Measurements from ENCODE around the gene MMP28.
A peak's percentile ranks its signal among the peaks of the same experiment; 100 is the strongest.

Gene MMP28

GRCh38 chr17:35743626-35744328 lies 51.7 kb downstream of the MMP28 start:
- DNase-seq (ENCODE audit: low spot score) = peak; percentile 51

- DNase-seq (ENCODE audit: low spot score) = no peak
These were observed 52.5 kb downstream of the MMP28 start for GRCh38 chr17:35742896-35743477.

- no peak for DNase-seq (ENCODE audit: low spot score)
These were observed 52.9 kb downstream of the MMP28 start for GRCh38 chr17:35742496-35742895.

GRCh38 chr17:35740997-35741931 lies 54.2 kb downstream of the MMP28 start:
- DNase-seq (ENCODE audit: low spot score) = no peak

GRCh38 chr17:35740216-35740615 lies 55.2 kb downstream of the MMP28 start:
- no peak for DNase-seq (ENCODE audit: low spot score)

GRCh38 chr17:35738519-35739133 lies 56.8 kb downstream of the MMP28 start:
- no peak for DNase-seq (ENCODE audit: low spot score)

GRCh38 chr17:35736236-35736635 lies 59.2 kb downstream of the MMP28 start:
- no peak for DNase-seq (ENCODE audit: low spot score)

GRCh38 chr17:35735036-35735805 lies 60.2 kb downstream of the MMP28 start:
- no peak for DNase-seq (ENCODE audit: low spot score)

- DNase-seq (ENCODE audit: low spot score) = no peak
These were observed 61.0 kb downstream of the MMP28 start for GRCh38 chr17:35734396-35734795.

- DNase-seq (ENCODE audit: low spot score) = no peak
These were observed 62.1 kb downstream of the MMP28 start for GRCh38 chr17:35733366-35733765.

- DNase-seq (ENCODE audit: low spot score) = no peak
These were observed 62.7 kb downstream of the MMP28 start for GRCh38 chr17:35732806-35733136.

GRCh38 chr17:35731917-35732805 lies 63.3 kb downstream of the MMP28 start:
- DNase-seq (ENCODE audit: low spot score) = no peak

- peak; percentile 54 for DNase-seq (ENCODE audit: low spot score)
These were observed 64.1 kb downstream of the MMP28 start, which contains the start of gene RASL10B for GRCh38 chr17:35731239-35731916. Gene RASL10B, plus strand, starts transcription at chr17:35731639. Its CDS starts 3,546 bp downstream, at chr17:35735185.

- DNase-seq (ENCODE audit: low spot score) = no peak
These were observed 64.9 kb downstream of the MMP28 start for GRCh38 chr17:35730400-35731005.

- no peak for DNase-seq (ENCODE audit: low spot score)
These were observed 66.0 kb downstream of the MMP28 start for GRCh38 chr17:35729405-35729833.

GRCh38 chr17:35728551-35728950 lies 66.9 kb downstream of the MMP28 start:
- DNase-seq (ENCODE audit: low spot score) = no peak

GRCh38 chr17:35727635-35728034 lies 67.8 kb downstream of the MMP28 start:
- DNase-seq (ENCODE audit: low spot score) = no peak

- DNase-seq (ENCODE audit: low spot score) = no peak
These were observed 68.4 kb downstream of the MMP28 start for GRCh38 chr17:35726953-35727460.
